Right lobe of liver (tissue), 6 donors: Measurements from ENCODE around the gene FBXL2. TPM values are rescaled to one million over a fixed set of nuclear protein-coding genes. Genes with fewer than 3 reads are reported as not detected.

Experiments used
- ATAC-seq, 4 donors: fragments of 200-7000 bp; cut with Tn5 transposase; one replicate each; pipeline ENCODE4 v1.9.1; 2020; ENCODE audit warnings: mild to moderate bottlenecking in 4 of 4, moderate library complexity in 4 of 4
- DNase-seq, 3 donors: peaks; one replicate each; pipeline ENCODE4 v3.0.0-alpha.2; 2020
- H3K27ac ChIP-seq, 3 donors: fragments of 200-600 bp; one replicate each; pipeline ENCODE4 v1.8.0; 2022
- H3K27me3 ChIP-seq, 2 donors: fragments of 200-600 bp; one replicate each; pipeline ENCODE4 v1.8.0; 2022
- H3K36me3 ChIP-seq, 4 donors: fragments of 200-600 bp; sonication (generic) in 1 of 4; one replicate each; pipeline versions ENCODE4 v1.5.1 to v1.8.0; 2017 to 2022; ENCODE audit warnings: control low read depth in 1 of 4
- H3K4me1 ChIP-seq, 4 donors: fragments of 200-600 bp; sonication (generic) in 1 of 4; one replicate each; pipeline versions ENCODE4 v1.5.1 to v1.8.0; 2017 to 2022; ENCODE audit warnings: control low read depth in 1 of 4
- H3K4me3 ChIP-seq, 3 donors: fragments of 200-600 bp; one replicate each; pipeline ENCODE4 v1.8.0; 2022
- H3K9me3 ChIP-seq, 4 donors: fragments of 200-600 bp; sonication (generic) in 1 of 4; one replicate each; pipeline versions ENCODE4 v1.5.1 to v1.8.0; 2017 to 2022; ENCODE audit warnings: control low read depth in 1 of 4
- POLR2A ChIP-seq: fragments of 450-650 bp; IDR thresholded peaks from one replicate; pipeline ENCODE4 v1.6.1; 2017; ENCODE audit warnings: antibody characterized with exemption, mild to moderate bottlenecking
- WGBS: methylation state at CpG from one replicate; pipeline ENCODE4 v1.1.6; 2018; ENCODE audit warnings: low coverage, low lambda C conversion rate; ENCODE audit not compliant: insufficient coverage; ENCODE audit errors: missing lambda C conversion rate; 5-methylcytosine and 5-hydroxymethylcytosine counted together
- intact Hi-C, 2 donors: fragments of 100-400 bp; cut with DNase I; formaldehyde crosslinking; loops; one replicate each; pipeline versions ENCODE4 v1.11.2 to v1.14.1; 2022
- total RNA-seq, 6 experiments: library from RNA; depleted of rRNA in 2 of 6; stranded (reverse); fragments of >200 nt in 2 of 6; fragmentation: NEBNext Ultra II Directional in 3 of 6; extraction: Animal tissue kit (Norgen Biotek cat#: 25700) in 3 of 6; gene quantifications; one replicate each; pipeline versions ENCODE4 v1.1.0 to v1.2.4, GENCODE V29; 2016 to 2023
- TF ChIP-seq, protein P1 (sequence below), 4 donors: fragments of 200-600 bp in 3 of 4; fragments of 450-650 bp in 1 of 4; IDR thresholded peaks; one replicate each; pipeline versions ENCODE4 v1.5.1 to v1.8.0; 2016 to 2022; ENCODE audit warnings: antibody characterized with exemption in 4 of 4, mild to moderate bottlenecking in 2 of 4
- donor health status: DM: no; HTN: yes; CAD: no.
- donor health status: DM: no; HTN: no; CAD: no.
- donor health status: DM: no; HTN: no; CAD: no.
- donor health status: DM: no; HTN: yes; CAD: no.
- donor health status: DM: no; HTN: yes; CAD: no.

Gene FBXL2
- total RNA-seq, 6 experiments from 2014 or later, result 0.06 to 0.43 (median 0.31) TPM

DNA sequence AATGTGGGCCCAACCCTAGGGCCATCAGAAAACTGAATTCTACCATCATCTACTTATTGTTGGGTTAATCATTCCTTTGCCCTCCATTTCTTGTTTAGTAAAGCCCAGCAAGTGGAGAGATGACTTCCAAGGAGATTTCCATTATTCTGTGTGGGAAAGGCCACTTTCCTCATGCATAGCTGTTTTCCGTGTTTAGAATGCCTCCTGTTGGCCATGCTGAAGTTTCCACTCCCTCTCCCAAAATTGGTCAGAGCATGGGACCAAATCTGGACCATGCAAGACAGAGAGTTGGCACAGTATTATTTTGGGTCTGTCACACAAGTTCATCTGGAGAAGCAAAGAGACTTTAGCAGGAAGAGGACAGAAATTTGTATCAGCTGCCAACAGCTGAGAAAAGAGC is 43.4 kb upstream of the FBXL2 start:
- DNase-seq (no peak), ATAC-seq (no peak)
- Histone ChIP-seq H3K27ac (no peak overlapping the region), H3K4me3 (no peak overlapping the region), H3K4me1 (no peaks in the 10 kb centered on the region), H3K27me3 (no peaks in the 10 kb centered on the region), H3K9me3 (no peaks in the 10 kb centered on the region), H3K36me3 (no peaks in the 10 kb centered on the region)
- TF ChIP-seq, protein P1, sequence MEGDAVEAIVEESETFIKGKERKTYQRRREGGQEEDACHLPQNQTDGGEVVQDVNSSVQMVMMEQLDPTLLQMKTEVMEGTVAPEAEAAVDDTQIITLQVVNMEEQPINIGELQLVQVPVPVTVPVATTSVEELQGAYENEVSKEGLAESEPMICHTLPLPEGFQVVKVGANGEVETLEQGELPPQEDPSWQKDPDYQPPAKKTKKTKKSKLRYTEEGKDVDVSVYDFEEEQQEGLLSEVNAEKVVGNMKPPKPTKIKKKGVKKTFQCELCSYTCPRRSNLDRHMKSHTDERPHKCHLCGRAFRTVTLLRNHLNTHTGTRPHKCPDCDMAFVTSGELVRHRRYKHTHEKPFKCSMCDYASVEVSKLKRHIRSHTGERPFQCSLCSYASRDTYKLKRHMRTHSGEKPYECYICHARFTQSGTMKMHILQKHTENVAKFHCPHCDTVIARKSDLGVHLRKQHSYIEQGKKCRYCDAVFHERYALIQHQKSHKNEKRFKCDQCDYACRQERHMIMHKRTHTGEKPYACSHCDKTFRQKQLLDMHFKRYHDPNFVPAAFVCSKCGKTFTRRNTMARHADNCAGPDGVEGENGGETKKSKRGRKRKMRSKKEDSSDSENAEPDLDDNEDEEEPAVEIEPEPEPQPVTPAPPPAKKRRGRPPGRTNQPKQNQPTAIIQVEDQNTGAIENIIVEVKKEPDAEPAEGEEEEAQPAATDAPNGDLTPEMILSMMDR (IDR thresholded peaks at IDR 0.05), result no peak
- TF ChIP-seq POLR2A, result no peak
- 53% methylated on average over 1 of the region's 1 CpG for WGBS
- intact Hi-C loops, result no loop called here

- no peaks in the 10 kb centered on the region for H3K27me3 ChIP-seq
- H3K4me1 ChIP-seq, result no peaks in the 10 kb centered on the region
- H3K4me3 ChIP-seq, result no peak overlapping the region
- no peak for DNase-seq
- intact Hi-C loops, result no loop called here
- no peak overlapping the region for H3K27ac ChIP-seq
- H3K36me3 ChIP-seq, result no peaks in the 10 kb centered on the region
- 64% methylated on average over 2 of the region's 2 CpGs for WGBS
- TF ChIP-seq, protein P1 (IDR thresholded peaks at IDR 0.05), result no peak
- no peak for TF ChIP-seq POLR2A
- no peak for ATAC-seq
- no peaks in the 10 kb centered on the region for H3K9me3 ChIP-seq
Measured at GRCh38 chr3:33236005-33236404, 41.2 kb upstream of the FBXL2 start.

DNA sequence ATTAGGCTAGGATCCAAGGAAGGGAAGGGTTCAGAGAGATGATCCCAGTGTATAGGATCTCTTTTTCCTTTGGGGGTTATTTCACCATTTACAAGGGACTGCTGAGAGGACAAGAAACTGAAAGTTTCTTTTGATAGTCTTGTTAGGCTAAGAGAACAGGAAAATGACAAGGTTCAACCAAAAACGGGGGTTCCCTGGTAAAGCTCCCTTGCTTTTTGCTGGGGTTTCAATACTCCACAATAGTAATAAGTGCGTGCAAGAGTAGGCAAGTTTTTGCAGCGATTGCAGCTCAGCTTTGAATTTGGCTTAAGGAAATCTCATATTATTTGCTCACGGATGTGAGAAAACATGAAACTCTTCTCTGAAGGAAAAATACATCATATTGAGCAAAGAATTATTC is 39.8 kb upstream of the FBXL2 start:
- TF ChIP-seq POLR2A, result no peak
- TF ChIP-seq, protein P1 (IDR thresholded peaks at IDR 0.05), result no peak
- no peaks in the 10 kb centered on the region for H3K36me3 ChIP-seq
- H3K27ac ChIP-seq, result no peak overlapping the region
- DNase-seq (no peak), ATAC-seq (no peak)
- no peaks in the 10 kb centered on the region for H3K27me3 ChIP-seq
- no peaks in the 10 kb centered on the region for H3K9me3 ChIP-seq
- no peak overlapping the region for H3K4me3 ChIP-seq
- intact Hi-C loops, result no loop called here
- no peaks in the 10 kb centered on the region for H3K4me1 ChIP-seq
- 60% methylated on average over 4 of the region's 4 CpGs for WGBS

DNA sequence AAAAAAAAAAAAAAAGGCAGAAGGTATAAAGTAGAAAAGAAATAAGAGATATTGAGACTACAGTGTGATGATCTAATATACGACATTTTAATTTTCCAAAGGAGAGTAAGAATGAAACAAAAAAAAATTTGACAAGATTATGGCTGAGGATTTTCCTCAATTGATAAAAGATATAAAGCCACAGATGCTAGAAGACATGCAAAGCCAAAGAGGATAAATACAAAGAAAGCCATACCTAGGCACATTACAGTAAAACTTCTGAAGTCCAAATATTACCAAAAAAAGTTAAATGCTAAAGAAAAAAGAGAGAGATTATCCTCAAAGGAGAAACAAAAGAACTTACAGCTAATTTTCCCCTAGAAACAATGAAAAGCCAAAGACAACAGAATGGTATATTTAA is 38.3 kb upstream of the FBXL2 start:
- ATAC-seq, result no peak
- no peak for TF ChIP-seq POLR2A
- TF ChIP-seq, protein P1 (IDR thresholded peaks at IDR 0.05), result no peak
- intact Hi-C loops, result no loop called here

GRCh38 chr3:33240261-33240660 is 37.0 kb upstream of the FBXL2 start:
- intact Hi-C loops, result no loop called here
- no peak for DNase-seq
- WGBS, result 82% methylated on average over 1 of the region's 1 CpG

More for the DNA sequence above, 38.3 kb upstream of the FBXL2 start:
- H3K9me3 ChIP-seq, result no peaks in the 10 kb centered on the region
- no peaks in the 10 kb centered on the region for H3K36me3 ChIP-seq
- H3K27ac ChIP-seq, result no peak overlapping the region
- WGBS, result 57% methylated on average over 1 of the region's 1 CpG
- no peak for DNase-seq
- no peak overlapping the region for H3K4me3 ChIP-seq
- no peaks in the 10 kb centered on the region for H3K27me3 ChIP-seq
- no peaks in the 10 kb centered on the region for H3K4me1 ChIP-seq

More at GRCh38 chr3:33240261-33240660, 37.0 kb upstream of the FBXL2 start:
- Histone ChIP-seq H3K27ac (no peak overlapping the region), H3K4me3 (no peak overlapping the region), H3K9me3 (no peaks in the 10 kb centered on the region), H3K36me3 (no peaks in the 10 kb centered on the region), H3K27me3 (no peaks in the 10 kb centered on the region), H3K4me1 (no peaks in the 10 kb centered on the region)
- TF ChIP-seq, protein P1 (IDR thresholded peaks at IDR 0.05), result no peak
- no peak for TF ChIP-seq POLR2A
- ATAC-seq, result no peak
